ENCODE measurements around the gene ATP9B.
"Not testable (repeated sequence)": the region's sequence is repeated elsewhere in the genome, so short reads cannot be mapped to it uniquely, and the experiment has no call there.

ATP9B gene

GRCh38 chr18:79327915-79328314 lies 258.7 kb downstream of the ATP9B start:
- DNase-seq (ENCODE audit: low read depth in 2 of 2): not testable (repeated sequence)

GRCh38 chr18:79328887-79329286 lies 259.7 kb downstream of the ATP9B start:
- no peak for DNase-seq (ENCODE audit: low read depth in 2 of 2)

GRCh38 chr18:79329786-79330185 lies 260.6 kb downstream of the ATP9B start:
- no peak for DNase-seq (ENCODE audit: low read depth in 2 of 2)

GRCh38 chr18:79332646-79333045 lies 263.5 kb downstream of the ATP9B start:
- no peak for DNase-seq (ENCODE audit: low read depth in 2 of 2)

- DNase-seq (ENCODE audit: low read depth in 2 of 2): no peak
Observed at GRCh38 chr18:79333046-79333445, 263.9 kb downstream of the ATP9B start.

GRCh38 chr18:79334496-79335233 lies 265.5 kb downstream of the ATP9B start:
- no peak for DNase-seq (ENCODE audit: low read depth in 2 of 2)

GRCh38 chr18:79335833-79336360 lies 266.7 kb downstream of the ATP9B start:
- no peak for DNase-seq (ENCODE audit: low read depth in 2 of 2)

- no peak for DNase-seq (ENCODE audit: low read depth in 2 of 2)
Observed at GRCh38 chr18:79336556-79337142, 267.5 kb downstream of the ATP9B start.

GRCh38 chr18:79337184-79337583 lies 268.0 kb downstream of the ATP9B start:
- no peak for DNase-seq (ENCODE audit: low read depth in 2 of 2)

- DNase-seq (ENCODE audit: low read depth in 2 of 2): no peak
Observed at GRCh38 chr18:79337620-79338019, 268.4 kb downstream of the ATP9B start.

- no peak for DNase-seq (ENCODE audit: low read depth in 2 of 2)
Observed at GRCh38 chr18:79339094-79339908, 270.1 kb downstream of the ATP9B start.

- no peak for DNase-seq (ENCODE audit: low read depth in 2 of 2)
Observed at GRCh38 chr18:79343567-79344207, 274.5 kb downstream of the ATP9B start.

GRCh38 chr18:79344208-79344581 lies 275.0 kb downstream of the ATP9B start:
- DNase-seq (ENCODE audit: low read depth in 2 of 2): no peak

GRCh38 chr18:79345366-79345765 lies 276.2 kb downstream of the ATP9B start:
- DNase-seq (ENCODE audit: low read depth in 2 of 2): no peak

- DNase-seq (ENCODE audit: low read depth in 2 of 2): no peak
Observed at GRCh38 chr18:79345981-79346380, 276.8 kb downstream of the ATP9B start.

GRCh38 chr18:79348066-79348465 lies 278.9 kb downstream of the ATP9B start:
- DNase-seq (ENCODE audit: low read depth in 2 of 2): no peak

- DNase-seq (ENCODE audit: low read depth in 2 of 2): no peak
Observed at GRCh38 chr18:79352432-79352831, 283.2 kb downstream of the ATP9B start.

- no peak for DNase-seq (ENCODE audit: low read depth in 2 of 2)
Observed at GRCh38 chr18:79353267-79353666, 284.1 kb downstream of the ATP9B start.

- no peak for DNase-seq (ENCODE audit: low read depth in 2 of 2)
Observed at GRCh38 chr18:79354350-79354749, 285.2 kb downstream of the ATP9B start.

GRCh38 chr18:79355433-79356335 lies 286.5 kb downstream of the ATP9B start:
- DNase-seq (ENCODE audit: low read depth in 2 of 2): no peak

GRCh38 chr18:79356435-79356834 lies 287.2 kb downstream of the ATP9B start:
- no peak for DNase-seq (ENCODE audit: low read depth in 2 of 2)
